NK-92 (cell line): ENCODE results near the gene MMGT1.
"Not testable (repeated sequence)": the region's sequence is repeated elsewhere in the genome, so short reads cannot be mapped to it uniquely, and the experiment has no call there.

Source experiments
- DNase-seq: peaks from one replicate; lab custom pipeline; 2025; ENCODE audit not compliant: unreplicated experiment; lab: John Stamatoyannopoulos, UW

The MMGT1 gene

DNA sequence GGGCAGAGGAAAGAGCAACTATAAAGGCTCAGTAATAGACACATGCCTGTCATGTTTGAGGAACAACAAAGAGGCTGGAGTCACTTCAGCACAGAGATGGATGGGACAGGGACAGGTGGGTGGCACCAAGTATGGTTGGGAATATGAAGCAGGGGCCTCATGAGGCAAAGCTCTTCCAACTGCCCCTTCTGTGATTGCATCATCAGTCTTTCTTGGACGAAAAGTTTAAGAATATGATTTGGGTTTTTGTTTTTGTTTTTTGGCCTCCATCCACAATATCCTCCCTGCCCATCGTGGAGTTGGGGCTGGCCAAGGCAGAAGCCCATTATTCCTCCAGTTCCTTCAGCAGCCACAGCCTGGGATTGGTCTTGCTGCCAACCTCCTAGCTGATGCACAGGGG lies 45.9 kb downstream of the MMGT1 start:
- no peak for DNase-seq

- no peak for DNase-seq
Measured at GRCh38 chrX:135923353-135923752, 50.4 kb downstream of the MMGT1 start.

DNA sequence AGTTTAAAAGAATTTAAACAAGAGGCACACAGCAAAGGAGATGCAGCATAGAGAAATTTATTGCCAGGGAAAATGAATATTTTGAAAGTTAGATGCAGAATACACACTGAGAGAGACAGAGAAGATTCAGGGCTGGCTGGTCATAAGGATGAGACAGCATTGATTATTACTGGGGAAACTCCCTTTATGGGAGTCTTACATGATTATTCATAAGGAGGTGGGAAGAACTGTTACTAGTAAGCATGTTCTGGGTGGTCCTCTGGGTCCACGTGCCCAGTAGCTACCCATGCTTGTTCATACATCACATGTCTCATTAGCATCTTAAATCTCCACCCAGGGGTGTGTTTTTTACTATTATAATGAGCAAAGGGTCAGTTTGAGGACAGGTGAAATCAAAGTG lies 53.3 kb downstream of the MMGT1 start:
- not testable (repeated sequence) for DNase-seq

GRCh38 chrX:135914404-135914803 lies 59.4 kb downstream of the MMGT1 start:
- no peak for DNase-seq
